Omental fat pad (tissue), 4 donors: ENCODE measurements around the gene CLCNKA. TPM values are rescaled to one million over a fixed set of nuclear protein-coding genes. Genes with fewer than 3 reads are reported as not detected.
"Not testable (repeated sequence)": the region's sequence is repeated elsewhere in the genome, so short reads cannot be mapped to it uniquely, and the experiment has no call there.

Source experiments
- ATAC-seq: fragments of 150-250 bp; one replicate; pipeline ENCODE4 v1.9.1; 2016; ENCODE audit warnings: mild to moderate bottlenecking, moderate library complexity; ENCODE audit not compliant: low FRiP score
- DNase-seq: peaks from one replicate; pipeline ENCODE4 v3.0.0-alpha.2; 2019; ENCODE audit warnings: low spot score
- total RNA-seq, 4 donors: library from RNA; depleted of rRNA; stranded (reverse); fragments of >200 nt; gene quantifications; one replicate each; pipeline ENCODE4 v1.1.0, GENCODE V29; 2016
- TF ChIP-seq, protein P1 (sequence below), 3 donors: fragments of 450-650 bp; IDR thresholded peaks; one replicate each; pipeline ENCODE4 v1.5.1; 2016 to 2017; ENCODE audit warnings: antibody characterized with exemption in 3 of 3, mild to moderate bottlenecking in 3 of 3, moderate library complexity in 2 of 3

CLCNKA gene
- total RNA-seq, 4 donors from 2014 or later, result 0.37 to 2.4 (median 1.0) TPM

DNA sequence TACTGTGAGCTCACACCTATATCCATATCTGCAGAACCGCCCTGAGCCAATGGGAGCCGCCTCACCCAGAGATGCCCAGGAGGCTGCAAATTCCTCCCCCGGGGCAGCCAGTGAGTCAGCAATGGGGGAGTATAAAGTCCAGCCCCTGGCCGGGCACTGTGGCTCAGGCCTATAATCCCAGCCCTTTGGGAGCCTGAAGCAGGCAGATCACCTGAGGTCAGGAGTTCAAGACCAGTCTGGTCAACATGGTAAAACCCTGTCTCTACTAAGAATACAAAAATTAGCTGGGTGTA lies 16.7 kb downstream of the CLCNKA start:
- TF ChIP-seq, protein P1, sequence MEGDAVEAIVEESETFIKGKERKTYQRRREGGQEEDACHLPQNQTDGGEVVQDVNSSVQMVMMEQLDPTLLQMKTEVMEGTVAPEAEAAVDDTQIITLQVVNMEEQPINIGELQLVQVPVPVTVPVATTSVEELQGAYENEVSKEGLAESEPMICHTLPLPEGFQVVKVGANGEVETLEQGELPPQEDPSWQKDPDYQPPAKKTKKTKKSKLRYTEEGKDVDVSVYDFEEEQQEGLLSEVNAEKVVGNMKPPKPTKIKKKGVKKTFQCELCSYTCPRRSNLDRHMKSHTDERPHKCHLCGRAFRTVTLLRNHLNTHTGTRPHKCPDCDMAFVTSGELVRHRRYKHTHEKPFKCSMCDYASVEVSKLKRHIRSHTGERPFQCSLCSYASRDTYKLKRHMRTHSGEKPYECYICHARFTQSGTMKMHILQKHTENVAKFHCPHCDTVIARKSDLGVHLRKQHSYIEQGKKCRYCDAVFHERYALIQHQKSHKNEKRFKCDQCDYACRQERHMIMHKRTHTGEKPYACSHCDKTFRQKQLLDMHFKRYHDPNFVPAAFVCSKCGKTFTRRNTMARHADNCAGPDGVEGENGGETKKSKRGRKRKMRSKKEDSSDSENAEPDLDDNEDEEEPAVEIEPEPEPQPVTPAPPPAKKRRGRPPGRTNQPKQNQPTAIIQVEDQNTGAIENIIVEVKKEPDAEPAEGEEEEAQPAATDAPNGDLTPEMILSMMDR (IDR thresholded peaks at IDR 0.05), result no peak
- no peak for ATAC-seq
- DNase-seq, result no peak

DNA sequence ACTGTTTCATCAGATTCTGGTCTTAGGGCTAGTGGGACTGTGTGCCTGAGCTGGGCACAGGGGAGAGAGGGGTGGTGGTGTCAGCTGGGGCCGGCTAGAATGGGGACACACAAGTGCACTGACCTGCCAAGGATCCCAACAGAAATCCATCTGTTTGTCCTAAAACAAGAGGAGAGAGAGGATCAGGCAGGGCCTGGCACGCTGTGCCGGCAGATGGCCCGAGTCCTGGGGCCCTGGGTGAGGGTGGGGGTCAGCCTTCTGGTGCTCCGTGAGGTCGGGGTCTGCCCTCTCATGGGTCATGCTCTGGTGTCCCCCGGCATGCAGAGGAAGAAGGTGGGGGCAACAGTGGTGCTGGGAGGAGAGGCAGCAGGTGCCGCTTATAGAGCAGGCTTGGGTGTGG lies 18.0 kb downstream of the CLCNKA start:
- not testable (repeated sequence) for ATAC-seq, DNase-seq

DNA sequence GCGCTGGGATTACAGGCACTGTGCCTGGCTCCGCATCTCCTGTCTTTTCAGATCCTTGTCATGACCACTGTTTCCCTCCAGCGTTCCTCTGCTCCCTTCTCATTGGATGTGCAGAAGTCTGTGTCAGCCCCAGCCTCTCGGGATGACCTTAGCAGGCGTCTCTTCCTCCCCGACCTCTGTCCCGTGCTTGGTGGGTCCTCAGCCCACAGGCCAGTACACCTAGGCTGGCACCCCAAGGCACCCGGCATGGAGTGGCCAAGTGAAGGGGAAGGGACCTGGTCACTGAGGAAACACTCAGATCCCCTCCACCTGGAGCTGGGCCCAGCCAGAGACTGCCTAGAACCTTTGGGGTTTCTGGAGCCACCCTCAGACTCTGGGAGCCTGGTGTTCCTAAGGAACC lies 19.4 kb downstream of the CLCNKA start:
- ATAC-seq (no peak), DNase-seq (no peak)

DNA sequence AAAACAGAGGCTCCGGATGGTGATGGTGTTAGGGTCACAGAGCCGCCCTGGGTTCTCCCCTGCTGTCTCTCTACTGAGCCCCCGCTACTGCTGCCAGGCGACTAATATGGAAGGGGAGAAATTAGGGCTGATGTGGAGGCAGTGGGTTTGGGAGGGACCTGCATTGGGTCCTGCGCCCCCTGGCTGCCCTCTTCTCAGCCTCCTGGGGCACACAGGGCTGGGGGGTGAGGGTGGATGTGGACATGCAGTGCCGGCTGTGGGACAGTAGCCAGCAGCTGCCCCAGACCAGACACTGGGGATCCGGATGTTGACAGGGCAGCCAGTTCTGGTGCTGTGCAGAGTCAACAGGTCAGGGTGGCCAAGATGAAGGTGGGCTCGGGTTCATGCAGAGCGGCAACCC lies 20.3 kb downstream of the CLCNKA start:
- TF ChIP-seq, protein P1 (IDR thresholded peaks at IDR 0.05), result no peak
- ATAC-seq (no peak), DNase-seq (no peak)

More for the DNA sequence above, 19.4 kb downstream of the CLCNKA start:
- TF ChIP-seq, protein P1 (IDR thresholded peaks at IDR 0.05), result no peak

DNA sequence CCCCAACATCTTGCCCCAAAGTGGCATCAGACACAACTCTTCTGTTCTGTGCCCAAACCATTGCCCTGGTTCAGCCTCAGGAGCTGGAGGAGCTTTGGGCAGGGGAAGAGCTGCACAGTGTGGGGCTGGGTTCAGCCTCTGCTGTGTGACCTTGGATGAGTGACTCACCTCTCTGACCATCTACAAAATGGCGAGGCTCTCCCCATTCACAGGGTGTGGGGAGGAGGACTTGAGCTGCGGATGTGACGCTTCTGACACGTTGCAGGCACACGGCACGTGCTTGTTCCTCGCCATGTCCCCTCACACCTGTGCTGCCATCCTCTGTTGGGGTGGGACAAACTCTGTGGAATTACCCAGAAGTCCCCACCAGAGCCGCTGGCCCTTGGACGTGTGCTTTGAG lies 20.8 kb downstream of the CLCNKA start:
- not testable (repeated sequence) for ATAC-seq, DNase-seq

DNA sequence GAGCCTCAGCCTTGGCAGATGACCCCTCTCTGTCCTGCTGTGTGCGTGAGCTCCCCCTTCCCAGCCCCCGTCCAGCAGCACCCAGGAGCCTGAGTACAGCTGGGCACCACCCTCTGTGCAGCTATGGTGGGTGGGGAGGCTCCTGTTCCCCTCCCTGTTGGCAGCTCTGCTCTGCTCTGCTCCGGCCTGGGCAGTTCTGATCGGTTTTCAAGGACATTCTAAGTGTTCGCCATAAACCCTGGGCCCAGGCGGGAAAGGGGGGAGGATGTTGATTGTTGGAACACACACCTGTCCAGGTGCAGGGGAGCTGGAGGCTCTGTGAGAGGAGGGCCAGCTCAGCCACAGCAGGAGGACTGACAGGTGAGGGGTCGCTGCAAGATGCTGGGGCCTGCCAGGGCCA lies 21.7 kb downstream of the CLCNKA start, which contains the start of gene CLCNKB:
TSS of gene CLCNKB (plus strand) at position 262 of the 400 bp plus-strand sequence. CDS start 711 bp downstream, outside the sequence.
- no peak for DNase-seq
- ATAC-seq, result no peak
- TF ChIP-seq, protein P1 (IDR thresholded peaks at IDR 0.05), result no peak

DNA sequence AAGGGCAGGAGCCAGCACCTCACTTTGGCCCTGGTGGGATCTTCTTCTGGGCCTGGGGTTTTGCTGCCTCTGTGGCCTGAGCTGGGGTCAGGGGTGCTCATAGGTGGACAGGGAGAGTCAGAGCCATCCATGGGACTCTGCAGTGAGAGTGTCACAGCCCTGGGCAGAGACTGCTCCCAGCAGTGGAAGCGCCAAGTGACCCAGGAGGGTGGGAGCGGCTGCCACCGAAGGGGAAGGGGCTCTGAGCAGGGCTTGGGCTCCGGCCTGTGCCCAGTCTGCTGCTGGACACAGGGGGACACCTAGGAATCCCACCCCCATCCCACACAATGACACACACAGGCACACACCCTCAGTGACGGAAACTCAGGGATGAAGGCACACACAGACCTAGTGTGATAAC lies 22.1 kb downstream of the CLCNKA start:
- ATAC-seq (no peak), DNase-seq (no peak)
- TF ChIP-seq, protein P1 (IDR thresholded peaks at IDR 0.05), result no peak

DNA sequence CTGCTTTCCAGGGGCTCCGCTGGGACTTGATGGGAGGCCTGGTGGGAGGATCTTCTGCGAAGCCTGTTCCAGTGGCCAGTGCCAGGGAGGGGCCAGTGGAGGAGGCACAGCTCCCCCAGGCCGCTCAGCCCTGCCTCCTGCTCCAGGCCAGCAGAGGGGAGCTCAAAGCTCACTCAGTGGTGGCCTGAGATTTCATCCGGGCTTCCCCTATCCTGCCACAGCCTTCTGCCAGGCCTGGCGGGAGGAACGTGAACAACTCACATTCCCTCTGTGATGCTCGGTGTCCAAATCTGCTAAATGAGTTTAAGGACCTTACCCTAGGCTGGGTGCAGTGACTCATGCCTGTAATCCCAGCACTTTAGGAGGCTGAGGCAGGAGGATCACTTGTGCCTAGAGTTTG lies 25.0 kb downstream of the CLCNKA start:
- TF ChIP-seq, protein P1 (IDR thresholded peaks at IDR 0.05), result no peak
- DNase-seq, result no peak

More for the DNA sequence above, 25.0 kb downstream of the CLCNKA start:
- no peak for ATAC-seq
